HFFc6 (cell line): Measurements from ENCODE around the gene DOCK3. TPM values are rescaled to one million over a fixed set of nuclear protein-coding genes. Genes with fewer than 3 reads are reported as not detected.
"Not testable (repeated sequence)": the region's sequence is repeated elsewhere in the genome, so short reads cannot be mapped to it uniquely, and the experiment has no call there.

Source experiments
- DNase-seq: peaks from one replicate; pipeline ENCODE4 v3.0.0-alpha.2; 2018
- H3K27ac Mint-ChIP-seq: 2 replicates; pipeline ENCODE4 v1.8.0; 2020; ENCODE audit warnings: mild to moderate bottlenecking, mixed read lengths
- H3K27me3 Mint-ChIP-seq: 2 replicates; pipeline ENCODE4 v1.8.0; 2021; ENCODE audit warnings: mild to moderate bottlenecking, moderate library complexity, mixed read lengths; ENCODE audit not compliant: insufficient read depth
- H3K36me3 Mint-ChIP-seq: 2 replicates; pipeline ENCODE4 v1.8.0; 2021; ENCODE audit warnings: low read depth, mixed read lengths
- H3K4me1 Mint-ChIP-seq: 2 replicates; pipeline ENCODE4 v1.8.0; 2020; ENCODE audit warnings: low read depth, mixed read lengths
- H3K4me3 Mint-ChIP-seq: 2 replicates; pipeline ENCODE4 v1.8.0; 2020; ENCODE audit warnings: mild to moderate bottlenecking, moderate library complexity, mixed read lengths
- H3K9me3 Mint-ChIP-seq: 2 replicates; pipeline ENCODE4 v1.8.0; 2020; ENCODE audit warnings: mild to moderate bottlenecking, mixed read lengths
- CTCF ChIP-seq: fragments of 200-600 bp; sonication (generic); IDR thresholded peaks from 2 replicates; pipeline ENCODE4 v1.5.0; 2021; ENCODE audit warnings: antibody characterized with exemption, mild to moderate bottlenecking
- total RNA-seq, 6 experiments: library from RNA; stranded (reverse); fragmentation: NEBNext Ultra II Directional; extraction: Animal tissue kit (Norgen Biotek cat#: 25700); gene quantifications; 2 replicates in 1 of 6; 3 replicates in 5 of 6; pipeline ENCODE4 v1.2.3, GENCODE V29; 2021

Gene DOCK3
- total RNA-seq, 6 experiments from 2014 or later, result 0.14 to 0.26 (median 0.22) TPM

- Mint-ChIP-seq H3K27me3 (no peaks in the 10 kb centered on the region), H3K9me3 (no peaks in the 10 kb centered on the region), H3K4me3 (no peak overlapping the region), H3K4me1 (no peaks in the 10 kb centered on the region), H3K27ac (no peak overlapping the region), H3K36me3 (no peaks in the 10 kb centered on the region)
- no peak for TF ChIP-seq CTCF
- no peak for DNase-seq
These were observed 143.2 kb downstream of the DOCK3 start for GRCh38 chr3:50817756-50818529.

- TF ChIP-seq CTCF, result no peak
- Mint-ChIP-seq H3K9me3 (no peaks in the 10 kb centered on the region), H3K4me1 (no peaks in the 10 kb centered on the region), H3K27ac (no peak overlapping the region), H3K36me3 (no peaks in the 10 kb centered on the region), H3K4me3 (no peak overlapping the region), H3K27me3 (no peaks in the 10 kb centered on the region)
- no peak for DNase-seq
These were observed 145.2 kb downstream of the DOCK3 start for GRCh38 chr3:50819882-50820281.

GRCh38 chr3:50825841-50826240 lies 151.1 kb downstream of the DOCK3 start:
- Mint-ChIP-seq H3K36me3 (no peaks in the 10 kb centered on the region), H3K27ac (no peak overlapping the region), H3K4me1 (no peaks in the 10 kb centered on the region), H3K4me3 (no peak overlapping the region), H3K9me3 (no peaks in the 10 kb centered on the region), H3K27me3 (no peaks in the 10 kb centered on the region; the same call in 1 of the 2 replicates)
- no peak for TF ChIP-seq CTCF
- DNase-seq, result no peak

DNA sequence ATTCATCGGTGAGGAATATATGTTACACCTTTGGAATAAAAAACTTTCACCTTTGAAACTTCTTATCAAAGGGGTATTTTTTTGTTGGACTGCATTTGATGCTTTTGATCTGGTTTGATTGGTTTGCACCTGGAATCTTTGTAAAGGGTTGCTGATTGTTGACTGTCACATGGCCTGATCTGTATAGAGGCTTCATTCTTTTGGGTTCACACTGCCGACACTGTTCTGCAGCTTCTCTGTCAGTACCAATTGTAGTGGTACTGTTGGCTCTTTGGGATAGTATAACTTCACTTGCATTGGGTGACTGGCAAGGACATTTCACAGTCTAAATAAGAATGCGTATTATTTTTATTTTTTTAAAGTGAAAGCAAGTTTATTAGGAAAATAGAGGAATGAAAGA lies 155.7 kb downstream of the DOCK3 start:
- no peaks in the 10 kb centered on the region for H3K36me3 Mint-ChIP-seq
- DNase-seq, result no peak
- H3K9me3 Mint-ChIP-seq, result no peaks in the 10 kb centered on the region; the same call in 1 of the 2 replicates
- no peaks in the 10 kb centered on the region for H3K4me1 Mint-ChIP-seq
- no peak for TF ChIP-seq CTCF
- no peak overlapping the region for H3K27ac Mint-ChIP-seq
- H3K27me3 Mint-ChIP-seq, result no peaks in the 10 kb centered on the region; the same call in 1 of the 2 replicates
- H3K4me3 Mint-ChIP-seq, result no peak overlapping the region

GRCh38 chr3:50831009-50831408 lies 156.3 kb downstream of the DOCK3 start:
- not testable (repeated sequence) for DNase-seq, H3K9me3 Mint-ChIP-seq, H3K4me3 Mint-ChIP-seq, H3K27ac Mint-ChIP-seq, H3K36me3 Mint-ChIP-seq, H3K27me3 Mint-ChIP-seq, H3K4me1 Mint-ChIP-seq

DNA sequence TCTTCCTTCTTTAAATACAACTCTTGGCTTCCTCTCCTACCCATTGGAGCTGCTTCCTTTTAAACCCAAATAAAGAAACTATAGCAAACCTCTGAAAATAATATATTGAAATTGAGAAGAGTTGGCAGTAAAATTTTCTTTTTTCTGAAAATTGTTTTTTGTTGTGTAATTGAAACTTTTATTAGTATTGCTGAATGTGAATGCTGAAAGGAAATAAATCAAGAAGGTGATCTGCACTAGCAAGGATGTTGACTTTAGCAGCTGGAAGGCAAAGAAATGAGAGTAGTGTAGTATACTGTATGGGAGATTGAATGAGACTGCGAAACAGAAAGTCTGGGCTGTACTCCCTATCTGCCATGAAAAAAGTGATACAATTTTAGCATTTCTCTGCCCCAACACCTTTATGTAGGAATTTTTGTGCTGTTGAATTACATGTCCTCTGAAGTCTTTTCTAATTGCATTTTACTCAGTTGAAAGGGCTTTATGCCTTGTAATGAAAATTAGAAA lies 166.3 kb downstream of the DOCK3 start:
- TF ChIP-seq CTCF, result no peak
- DNase-seq, result no peak
- Mint-ChIP-seq H3K9me3 (no peaks in the 10 kb centered on the region), H3K27me3 (no peaks in the 10 kb centered on the region), H3K4me3 (no peak overlapping the region), H3K27ac (no peak overlapping the region), H3K4me1 (no peaks in the 10 kb centered on the region), H3K36me3 (no peaks in the 10 kb centered on the region)
